Activated CD4-positive, alpha-beta T cell treated with anti-CD3 and anti-CD28 coated beads, Interleukin-2, amount 10 ng/mL, durations not matched to agents 7 days and 5 days (primary cell): ENCODE data around the gene RARRES1. TPM values are rescaled to one million over a fixed set of nuclear protein-coding genes. Genes with fewer than 3 reads are reported as not detected.

Experiments
- CTCF ChIA-PET: fragments of 350-600 bp; sonication (Branson Sonifier 250); formaldehyde crosslinking; loops from one replicate; lab custom pipeline; 2021; ENCODE audit warnings: antibody characterized with exemption; lab: Charles Lee
- POLR2A ChIA-PET: fragments of 350-600 bp; sonication (Branson Sonifier 250); formaldehyde crosslinking; loops from one replicate; lab custom pipeline; 2021; ENCODE audit warnings: antibody characterized with exemption; lab: Charles Lee
- DNase-seq: peaks from one replicate; pipeline ENCODE4 v3.0.0-alpha.2; 2020
- H3K27ac Mint-ChIP-seq: one replicate; pipeline ENCODE4 v1.8.0; 2021; ENCODE audit warnings: mild to moderate bottlenecking, moderate library complexity, mixed read lengths
- H3K27me3 Mint-ChIP-seq: one replicate; pipeline ENCODE4 v1.8.0; 2021; ENCODE audit warnings: mixed read lengths
- H3K36me3 Mint-ChIP-seq: one replicate; pipeline ENCODE4 v1.8.0; 2021; ENCODE audit warnings: low read depth, mixed read lengths
- H3K4me1 Mint-ChIP-seq: one replicate; pipeline ENCODE4 v1.8.0; 2021; ENCODE audit warnings: mixed read lengths
- H3K4me3 Mint-ChIP-seq: one replicate; pipeline ENCODE4 v1.8.0; 2021; ENCODE audit warnings: mild to moderate bottlenecking, moderate library complexity, mixed read lengths
- H3K9me3 Mint-ChIP-seq: one replicate; pipeline ENCODE4 v1.8.0; 2021; ENCODE audit warnings: mixed read lengths
- total RNA-seq, 2 experiments: library from RNA; stranded (reverse); gene quantifications; one replicate each; pipeline ENCODE4 v1.2.3, GENCODE V29; 2021

The RARRES1 gene, protein sequence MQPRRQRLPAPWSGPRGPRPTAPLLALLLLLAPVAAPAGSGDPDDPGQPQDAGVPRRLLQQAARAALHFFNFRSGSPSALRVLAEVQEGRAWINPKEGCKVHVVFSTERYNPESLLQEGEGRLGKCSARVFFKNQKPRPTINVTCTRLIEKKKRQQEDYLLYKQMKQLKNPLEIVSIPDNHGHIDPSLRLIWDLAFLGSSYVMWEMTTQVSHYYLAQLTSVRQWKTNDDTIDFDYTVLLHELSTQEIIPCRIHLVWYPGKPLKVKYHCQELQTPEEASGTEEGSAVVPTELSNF
- total RNA-seq, result not detected

DNA sequence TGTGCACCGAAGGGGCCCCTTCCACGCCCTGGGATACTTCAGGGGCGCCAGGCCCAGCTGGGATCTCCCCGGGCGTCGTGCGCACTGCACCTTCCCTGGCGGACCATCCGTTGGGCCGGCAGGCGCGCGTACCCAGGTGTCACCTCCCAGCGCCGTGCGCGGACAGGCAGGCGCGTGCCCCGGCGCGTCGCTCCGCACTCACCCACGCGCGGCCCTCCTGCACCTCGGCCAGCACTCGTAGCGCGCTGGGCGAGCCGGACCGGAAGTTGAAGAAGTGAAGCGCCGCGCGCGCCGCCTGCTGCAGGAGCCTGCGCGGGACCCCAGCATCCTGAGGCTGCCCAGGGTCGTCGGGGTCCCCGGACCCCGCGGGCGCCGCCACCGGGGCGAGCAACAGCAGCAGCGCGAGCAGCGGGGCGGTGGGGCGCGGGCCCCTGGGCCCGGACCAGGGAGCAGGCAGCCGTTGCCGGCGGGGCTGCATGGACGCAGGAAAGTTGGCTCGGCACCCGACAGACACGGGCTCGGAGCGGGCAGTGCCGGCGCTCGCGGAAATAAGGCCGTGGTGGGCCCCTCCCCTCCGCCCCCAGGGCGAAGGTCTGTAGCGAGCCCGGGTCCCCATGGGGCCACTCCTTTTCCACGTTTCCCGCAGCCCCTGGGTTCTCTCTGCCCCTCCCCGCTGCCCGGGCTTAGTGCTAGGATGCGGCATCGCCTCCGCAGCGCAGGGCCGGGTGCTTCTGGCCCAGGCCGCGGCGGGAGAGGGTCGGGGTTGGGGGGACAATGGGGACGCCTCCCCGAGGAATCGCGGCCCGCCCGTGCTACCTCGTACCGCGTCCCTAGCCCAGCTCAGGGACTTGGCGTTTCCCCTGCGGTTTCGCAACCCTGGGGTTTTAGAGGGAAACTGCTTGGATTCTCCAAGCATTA, at the start of gene RARRES1:
TSS of gene RARRES1 (minus strand) at position 520 of the 918 bp plus-strand sequence. CDS start at position 478, 42 bp downstream.
- peak within 1 kb of the TSS; percentile 34 for H3K4me3 Mint-ChIP-seq
- H3K4me1 Mint-ChIP-seq, result peaks cover 22% of the 10 kb centered on the region
- peak; percentile 36 for DNase-seq
- CTCF ChIA-PET, result interaction anchor here (0.5 to 1.3 kb wide), 2 partner anchors 16 to 33 kb away, joined by 3 to 4 read pairs; no protein-coding TSS in a partner anchor
- no peaks in the 10 kb centered on the region for H3K36me3 Mint-ChIP-seq
- H3K27ac Mint-ChIP-seq, result no peak within 1 kb of the TSS
- H3K27me3 Mint-ChIP-seq, result peaks cover 3% of the 10 kb centered on the region
- POLR2A ChIA-PET, result no interaction called here
- H3K9me3 Mint-ChIP-seq, result peaks cover 10% of the 10 kb centered on the region

DNA sequence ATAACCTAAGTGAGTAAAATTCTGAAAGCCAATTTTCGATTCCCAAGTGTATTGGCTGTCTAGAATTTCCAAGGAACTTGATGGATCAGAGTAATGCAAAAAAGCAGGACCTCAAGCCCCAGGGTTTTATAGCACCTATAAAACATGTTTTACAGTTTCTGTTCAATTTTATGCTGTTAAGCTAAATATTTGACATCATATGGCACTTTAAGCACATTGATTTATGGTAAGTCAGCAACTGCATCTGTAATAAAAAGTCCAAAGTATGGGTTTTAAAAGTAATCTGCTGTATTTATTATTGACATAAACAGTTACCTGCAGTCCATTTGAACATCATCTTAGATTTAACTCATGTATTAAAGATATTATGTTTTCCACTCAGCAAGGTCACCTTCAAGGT, 49.6 kb upstream of the RARRES1 start:
- no peaks in the 10 kb centered on the region for H3K36me3 Mint-ChIP-seq
- H3K4me3 Mint-ChIP-seq, result no peak overlapping the region
- no peak overlapping the region for H3K27ac Mint-ChIP-seq
- no peaks in the 10 kb centered on the region for H3K27me3 Mint-ChIP-seq
- peaks cover 2% of the 10 kb centered on the region for H3K4me1 Mint-ChIP-seq
- CTCF ChIA-PET, result no interaction called here
- POLR2A ChIA-PET, result no interaction called here
- no peaks in the 10 kb centered on the region for H3K9me3 Mint-ChIP-seq
- DNase-seq, result no peak

DNA sequence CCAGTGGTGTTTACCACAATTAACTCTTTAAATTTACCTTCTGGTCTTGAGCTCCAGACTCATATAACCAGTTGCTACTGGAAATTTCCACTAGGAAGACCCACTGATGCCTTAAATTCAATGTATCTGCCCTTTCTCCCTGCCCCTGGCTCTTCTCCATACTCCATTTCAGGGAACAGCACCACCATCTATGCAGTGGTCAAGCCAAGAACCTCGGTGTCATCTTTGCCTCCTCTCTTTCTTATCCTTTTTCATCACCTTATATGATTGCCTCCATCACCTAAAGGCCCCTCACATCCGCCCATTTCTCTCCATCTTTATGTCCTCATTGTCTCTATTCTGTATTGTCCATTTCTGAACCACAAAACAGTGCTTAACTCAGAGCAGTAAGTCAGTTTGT, 48.9 kb upstream of the RARRES1 start:
- CTCF ChIA-PET, result interaction anchor here (1.6 kb wide), 1 partner anchor 29 kb away, joined by 3 read pairs; no protein-coding TSS in a partner anchor
- Mint-ChIP-seq H3K36me3 (no peaks in the 10 kb centered on the region), H3K9me3 (no peaks in the 10 kb centered on the region), H3K4me3 (no peak overlapping the region), H3K4me1 (peaks cover 2% of the 10 kb centered on the region), H3K27ac (no peak overlapping the region), H3K27me3 (no peaks in the 10 kb centered on the region)
- no peak for DNase-seq
- POLR2A ChIA-PET, result no interaction called here

DNA sequence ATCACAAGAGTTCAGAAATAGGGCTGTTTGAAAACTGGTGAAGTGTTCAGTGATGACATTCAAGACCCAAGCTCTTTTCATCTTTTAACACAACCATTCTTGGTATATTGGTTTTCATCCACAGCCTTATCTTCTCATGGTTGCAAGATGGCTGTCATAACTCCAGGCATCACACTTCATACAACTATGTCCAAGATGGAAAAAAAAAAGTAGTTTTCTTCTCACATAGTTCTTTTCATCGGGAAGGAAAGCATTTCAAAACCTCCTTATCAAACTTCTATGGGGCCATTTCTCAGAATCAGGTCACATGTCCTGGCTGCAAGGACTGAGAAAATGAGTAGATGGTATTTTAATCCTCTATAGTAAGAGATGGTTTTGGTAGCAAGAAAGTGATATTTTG, 48.5 kb upstream of the RARRES1 start:
- CTCF ChIA-PET, result interaction anchor here (0.7 to 1.6 kb wide), 2 partner anchors 29 to 58 kb away, joined by 3 read pairs; no protein-coding TSS in a partner anchor

DNA sequence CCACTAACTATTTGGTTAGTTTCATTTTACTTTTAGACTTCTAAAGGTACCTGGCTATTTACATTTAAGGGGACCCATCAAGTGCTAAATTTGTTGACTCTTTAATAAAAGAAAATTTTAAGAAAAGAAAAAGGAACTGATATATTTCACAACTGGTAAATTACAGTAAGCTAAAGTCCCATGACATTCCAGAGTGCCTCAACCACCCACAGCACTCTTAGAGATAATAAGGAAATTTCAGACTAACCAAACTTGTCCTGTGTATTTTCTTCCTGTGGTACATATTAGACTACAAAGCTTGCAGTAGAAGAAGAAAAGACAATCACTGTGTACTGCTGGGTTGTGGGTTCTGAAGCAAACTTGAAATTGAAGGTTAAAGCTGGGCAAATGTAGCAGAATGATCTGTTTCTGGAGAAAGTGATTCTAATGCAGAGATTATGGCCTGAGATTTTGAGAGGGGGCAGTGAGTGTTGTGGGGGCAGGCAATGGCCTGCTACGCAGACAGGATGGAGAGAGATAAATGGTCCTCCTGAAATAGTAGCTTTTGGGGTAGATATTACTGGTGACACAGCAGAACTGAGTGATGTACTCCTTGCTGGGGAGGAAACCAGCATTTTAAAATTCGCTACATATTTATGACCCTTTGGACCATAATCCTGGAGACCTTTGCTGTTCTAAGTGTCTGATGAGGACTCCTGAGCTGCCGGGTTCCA, 45.1 kb upstream of the RARRES1 start:
- ChIA-PET CTCF (no interaction called here), POLR2A (no interaction called here)
- Mint-ChIP-seq H3K27me3 (no peaks in the 10 kb centered on the region), H3K9me3 (no peaks in the 10 kb centered on the region), H3K27ac (no peak overlapping the region), H3K4me3 (no peak overlapping the region), H3K36me3 (no peaks in the 10 kb centered on the region), H3K4me1 (peaks cover 6% of the 10 kb centered on the region)
- DNase-seq, result no peak

More for the DNA sequence above, 48.5 kb upstream of the RARRES1 start:
- no peaks in the 10 kb centered on the region for H3K36me3 Mint-ChIP-seq
- H3K27ac Mint-ChIP-seq, result no peak overlapping the region
- H3K9me3 Mint-ChIP-seq, result no peaks in the 10 kb centered on the region
- no peaks in the 10 kb centered on the region for H3K27me3 Mint-ChIP-seq
- peaks cover 2% of the 10 kb centered on the region for H3K4me1 Mint-ChIP-seq
- POLR2A ChIA-PET, result no interaction called here
- DNase-seq, result no peak
- no peak overlapping the region for H3K4me3 Mint-ChIP-seq

DNA sequence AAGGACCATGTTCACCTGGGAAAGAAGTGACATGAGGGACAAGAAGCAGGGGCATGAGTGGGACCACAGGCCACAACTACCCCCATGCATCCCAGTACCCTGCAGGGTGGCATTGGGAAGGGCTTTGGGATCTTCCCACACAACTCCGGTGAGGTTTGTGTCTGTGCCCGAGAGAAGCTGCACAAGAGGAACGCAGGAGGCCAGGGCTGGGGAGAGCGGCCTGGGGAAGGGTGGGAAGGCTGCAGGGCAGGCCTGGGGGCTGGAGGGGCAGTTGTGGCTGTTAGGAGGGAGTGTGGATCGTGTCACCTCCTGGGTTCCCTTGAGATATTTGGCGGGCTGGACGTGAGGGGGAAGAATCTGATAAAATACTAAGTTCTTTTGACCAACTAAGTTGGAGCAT, 44.3 kb upstream of the RARRES1 start:
- DNase-seq, result no peak
- ChIA-PET POLR2A (no interaction called here), CTCF (no interaction called here)
- H3K27ac Mint-ChIP-seq, result no peak overlapping the region
- peaks cover 6% of the 10 kb centered on the region for H3K4me1 Mint-ChIP-seq
- no peaks in the 10 kb centered on the region for H3K9me3 Mint-ChIP-seq
- no peak overlapping the region for H3K4me3 Mint-ChIP-seq
- no peaks in the 10 kb centered on the region for H3K36me3 Mint-ChIP-seq
- H3K27me3 Mint-ChIP-seq, result no peaks in the 10 kb centered on the region

DNA sequence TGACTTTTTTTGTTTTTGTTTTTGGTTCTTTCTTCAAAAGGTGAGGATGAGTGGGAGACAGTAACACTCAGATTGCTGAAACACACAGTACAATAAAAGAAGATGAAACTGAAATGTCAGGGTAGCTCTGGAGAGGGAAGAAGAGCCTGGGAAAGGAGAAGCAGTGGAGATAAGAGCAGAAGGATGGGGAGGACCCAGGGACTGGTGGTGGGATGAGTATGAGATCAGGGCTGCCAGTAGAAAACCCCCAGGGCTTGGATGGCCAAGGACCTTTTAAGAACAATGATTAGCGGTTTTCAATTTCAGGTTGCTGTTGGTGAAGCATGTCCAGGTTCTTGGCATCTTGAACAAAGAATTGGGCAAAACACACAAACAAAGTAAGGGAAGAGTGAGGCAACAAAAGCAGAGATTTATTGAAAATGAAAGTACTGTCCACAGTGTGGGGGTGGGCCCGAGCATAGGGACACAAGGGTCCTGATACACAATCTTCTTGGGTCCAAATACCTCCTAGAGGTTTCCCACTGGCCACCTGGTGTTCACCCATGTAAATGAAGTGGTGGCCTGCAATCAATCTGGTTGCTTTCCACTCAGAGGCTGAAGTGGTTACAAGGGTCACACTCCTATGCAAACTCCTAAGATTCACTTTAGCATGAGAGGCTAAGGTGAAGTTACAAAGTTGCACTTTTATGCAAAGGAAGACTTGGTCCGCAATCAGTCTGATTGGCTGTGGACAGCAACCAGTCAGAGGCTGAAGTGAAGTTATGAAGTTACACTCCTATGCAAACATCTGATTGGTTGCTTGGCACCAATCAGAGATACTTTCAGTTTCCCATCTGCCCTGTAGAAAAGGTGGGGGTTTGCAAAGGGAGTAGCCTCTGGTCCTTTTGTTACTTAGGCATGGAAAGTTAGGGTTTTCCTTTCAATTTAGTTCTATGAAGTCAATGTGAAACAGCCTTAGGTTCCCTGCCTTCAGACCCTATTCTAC, 43.5 kb upstream of the RARRES1 start:
- peak; percentile 8 for DNase-seq
- H3K27ac Mint-ChIP-seq, result no peak overlapping the region
- ChIA-PET POLR2A (no interaction called here), CTCF (no interaction called here)
- H3K4me3 Mint-ChIP-seq, result no peak overlapping the region
- H3K4me1 Mint-ChIP-seq, result peaks cover 6% of the 10 kb centered on the region
- no peaks in the 10 kb centered on the region for H3K27me3 Mint-ChIP-seq
- H3K9me3 Mint-ChIP-seq, result no peaks in the 10 kb centered on the region
- no peaks in the 10 kb centered on the region for H3K36me3 Mint-ChIP-seq

DNA sequence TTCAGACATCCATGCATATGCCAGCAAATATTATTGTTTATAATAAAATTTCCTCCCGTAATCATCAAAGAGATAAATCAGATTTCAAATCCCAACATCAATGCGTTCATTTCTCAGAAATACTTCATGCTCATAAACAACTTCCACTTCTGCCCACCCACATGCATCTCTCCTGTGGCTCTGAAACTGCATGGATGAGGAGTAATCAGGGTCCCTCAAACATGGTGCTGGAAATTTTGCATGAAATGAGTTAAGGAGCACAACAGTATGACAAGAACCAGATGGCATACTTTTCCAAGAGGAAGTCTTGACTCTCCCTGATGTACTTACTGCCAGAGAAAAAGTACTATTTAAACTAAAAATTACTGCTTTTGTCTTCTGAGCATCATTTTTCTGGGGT, 42.7 kb upstream of the RARRES1 start:
- Mint-ChIP-seq H3K9me3 (no peaks in the 10 kb centered on the region), H3K4me1 (peaks cover 6% of the 10 kb centered on the region), H3K4me3 (no peak overlapping the region), H3K36me3 (no peaks in the 10 kb centered on the region), H3K27ac (no peak overlapping the region), H3K27me3 (no peaks in the 10 kb centered on the region)
- POLR2A ChIA-PET, result no interaction called here
- CTCF ChIA-PET, result no interaction called here
- DNase-seq, result no peak

DNA sequence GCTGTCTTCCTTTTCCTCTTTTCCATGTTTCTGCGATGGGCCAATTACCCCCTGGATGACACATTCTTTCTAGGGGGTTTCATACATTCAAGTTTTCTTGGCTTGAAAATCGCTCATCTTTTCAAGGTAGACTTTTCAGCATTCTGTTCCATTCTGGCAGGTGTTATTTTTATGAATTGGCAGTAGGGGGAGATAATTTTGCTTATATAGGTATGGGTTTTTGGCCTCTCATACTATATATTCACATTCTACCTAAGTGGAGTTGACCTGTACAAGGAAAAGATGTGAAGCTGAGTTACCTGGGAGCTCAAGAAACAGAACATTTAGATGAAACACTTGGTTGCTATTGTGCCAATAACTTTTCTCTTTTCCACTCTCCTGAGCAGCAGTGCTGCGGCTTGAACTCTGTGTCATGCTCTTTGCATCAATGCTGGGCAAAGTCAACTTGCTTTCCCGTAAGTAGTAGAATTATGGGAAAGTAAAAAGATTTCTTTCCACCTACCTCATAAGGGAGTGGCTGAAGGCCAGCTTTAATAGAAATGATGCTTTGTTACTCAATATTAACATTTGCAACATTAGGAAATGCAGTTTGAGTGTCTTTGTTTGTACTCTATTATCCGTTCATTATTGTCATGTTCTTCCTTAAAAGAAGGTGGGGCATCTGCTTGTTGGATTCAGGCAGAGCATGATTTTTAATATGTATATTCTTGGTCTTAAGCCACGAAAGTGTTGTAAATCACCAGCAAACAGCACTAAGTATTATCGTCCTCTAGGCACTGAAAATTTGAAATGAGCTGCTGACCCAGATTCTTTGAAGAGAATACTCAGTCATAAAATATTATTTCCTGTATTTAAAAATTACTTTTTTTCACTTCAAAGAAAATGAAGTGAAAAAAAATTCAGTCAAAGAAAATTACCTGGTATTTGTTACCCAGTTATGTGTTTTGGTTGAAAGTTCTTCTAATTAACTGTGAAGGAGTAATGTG, 41.9 kb upstream of the RARRES1 start:
- DNase-seq, result no peak
- Mint-ChIP-seq H3K4me3 (no peak overlapping the region), H3K27ac (no peak overlapping the region), H3K36me3 (no peaks in the 10 kb centered on the region), H3K4me1 (peaks cover 4% of the 10 kb centered on the region), H3K9me3 (no peaks in the 10 kb centered on the region), H3K27me3 (no peaks in the 10 kb centered on the region)
- ChIA-PET CTCF (no interaction called here), POLR2A (no interaction called here)

DNA sequence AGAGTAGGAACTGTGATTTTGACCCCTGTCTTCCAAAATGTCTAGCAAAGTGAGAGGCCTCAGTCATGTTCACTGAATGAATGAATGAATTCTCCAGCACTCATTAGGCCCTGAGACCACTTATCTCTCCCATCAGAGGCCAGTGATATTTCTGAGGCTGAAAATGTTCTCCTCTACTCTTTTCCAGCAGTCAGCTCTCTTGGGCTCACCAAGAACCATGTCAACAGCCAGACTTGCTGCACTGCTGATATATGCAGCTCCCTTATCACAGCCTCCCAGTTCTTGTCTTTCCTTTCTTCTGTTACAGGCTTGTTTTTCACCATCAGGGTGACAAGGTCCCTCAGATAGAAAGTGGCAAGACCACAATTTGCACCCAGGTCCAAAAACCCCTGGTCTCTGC, 40.9 kb upstream of the RARRES1 start:
- DNase-seq, result no peak
- Mint-ChIP-seq H3K36me3 (no peaks in the 10 kb centered on the region), H3K9me3 (no peaks in the 10 kb centered on the region), H3K4me3 (no peak overlapping the region), H3K27ac (no peak overlapping the region), H3K27me3 (no peaks in the 10 kb centered on the region), H3K4me1 (peaks cover 4% of the 10 kb centered on the region)
- CTCF ChIA-PET, result no interaction called here
- POLR2A ChIA-PET, result no interaction called here

DNA sequence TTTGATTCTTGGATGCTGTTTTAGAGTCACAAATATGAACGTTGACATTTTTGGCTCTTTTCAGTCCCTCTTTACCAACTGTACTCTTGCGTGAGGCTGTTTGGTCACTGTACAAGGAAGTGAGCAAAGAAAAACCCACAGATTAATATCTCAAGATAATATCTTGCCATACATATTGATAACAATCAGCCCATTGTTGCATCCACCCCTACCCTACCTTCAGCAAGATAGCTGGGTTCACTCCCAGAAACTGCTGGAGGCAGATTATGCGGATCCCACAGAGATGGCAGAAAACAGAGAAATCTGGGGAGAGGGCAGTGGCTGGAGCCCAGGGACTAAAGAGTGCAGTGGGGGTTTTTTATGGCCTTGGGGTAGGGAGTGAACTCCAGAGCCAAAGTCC, 39.7 kb upstream of the RARRES1 start:
- CTCF ChIA-PET, result no interaction called here
- no peak for DNase-seq
- H3K27ac Mint-ChIP-seq, result no peak overlapping the region
- no peaks in the 10 kb centered on the region for H3K27me3 Mint-ChIP-seq
- H3K9me3 Mint-ChIP-seq, result no peaks in the 10 kb centered on the region
- POLR2A ChIA-PET, result no interaction called here
- peaks cover 4% of the 10 kb centered on the region for H3K4me1 Mint-ChIP-seq
- H3K4me3 Mint-ChIP-seq, result no peak overlapping the region
- no peaks in the 10 kb centered on the region for H3K36me3 Mint-ChIP-seq
